HL-60 (cell line): ENCODE data around the gene KLHL42.

Experiments used
- GABPA ChIP-seq: IDR thresholded peaks from 2 replicates; pipeline ENCODE4 v1.6.1; 2012; ENCODE audit warnings: low read depth
- POLR2AphosphoS5 ChIP-seq: IDR thresholded peaks from 2 replicates; pipeline ENCODE4 v1.6.1; 2012; ENCODE audit warnings: low read depth
- SPI1 ChIP-seq: IDR thresholded peaks from 2 replicates; pipeline ENCODE4 v1.6.1; 2012; ENCODE audit warnings: low read depth, mild to moderate bottlenecking, borderline replicate concordance
- TF ChIP-seq, protein P1 (sequence below): IDR thresholded peaks from one replicate; pipeline ENCODE4 v1.5.1; 2011; ENCODE audit warnings: low read length, control low read depth, inconsistent platforms; ENCODE audit not compliant: insufficient read depth
- TF ChIP-seq, protein P2 (sequence below): IDR thresholded peaks from 2 replicates; pipeline ENCODE4 v1.6.1; 2012; ENCODE audit warnings: low read depth; ENCODE audit not compliant: insufficient replicate concordance

DNA sequence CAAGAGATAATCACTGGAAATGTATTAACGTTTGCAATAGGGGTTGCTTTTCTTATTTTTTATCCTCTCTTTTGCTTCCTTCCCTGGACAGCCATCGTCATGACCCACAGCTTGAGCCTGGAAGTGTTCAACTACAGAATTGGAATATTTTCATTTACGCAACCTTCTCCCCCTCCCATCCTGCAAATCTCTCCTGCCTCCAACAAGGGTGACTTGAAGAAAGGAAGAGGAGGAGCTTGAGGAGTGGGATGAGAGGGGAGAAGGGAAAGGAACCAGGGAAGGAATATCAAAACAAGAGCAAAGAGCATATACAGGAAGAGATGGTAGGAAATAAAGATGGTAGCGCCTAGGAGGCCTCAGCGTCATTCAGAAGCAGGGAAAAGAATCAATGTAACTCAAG lies 1.6 kb downstream of the KLHL42 start:
- TF ChIP-seq, protein P1, sequence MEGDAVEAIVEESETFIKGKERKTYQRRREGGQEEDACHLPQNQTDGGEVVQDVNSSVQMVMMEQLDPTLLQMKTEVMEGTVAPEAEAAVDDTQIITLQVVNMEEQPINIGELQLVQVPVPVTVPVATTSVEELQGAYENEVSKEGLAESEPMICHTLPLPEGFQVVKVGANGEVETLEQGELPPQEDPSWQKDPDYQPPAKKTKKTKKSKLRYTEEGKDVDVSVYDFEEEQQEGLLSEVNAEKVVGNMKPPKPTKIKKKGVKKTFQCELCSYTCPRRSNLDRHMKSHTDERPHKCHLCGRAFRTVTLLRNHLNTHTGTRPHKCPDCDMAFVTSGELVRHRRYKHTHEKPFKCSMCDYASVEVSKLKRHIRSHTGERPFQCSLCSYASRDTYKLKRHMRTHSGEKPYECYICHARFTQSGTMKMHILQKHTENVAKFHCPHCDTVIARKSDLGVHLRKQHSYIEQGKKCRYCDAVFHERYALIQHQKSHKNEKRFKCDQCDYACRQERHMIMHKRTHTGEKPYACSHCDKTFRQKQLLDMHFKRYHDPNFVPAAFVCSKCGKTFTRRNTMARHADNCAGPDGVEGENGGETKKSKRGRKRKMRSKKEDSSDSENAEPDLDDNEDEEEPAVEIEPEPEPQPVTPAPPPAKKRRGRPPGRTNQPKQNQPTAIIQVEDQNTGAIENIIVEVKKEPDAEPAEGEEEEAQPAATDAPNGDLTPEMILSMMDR: no peak
- TF ChIP-seq, protein P2, sequence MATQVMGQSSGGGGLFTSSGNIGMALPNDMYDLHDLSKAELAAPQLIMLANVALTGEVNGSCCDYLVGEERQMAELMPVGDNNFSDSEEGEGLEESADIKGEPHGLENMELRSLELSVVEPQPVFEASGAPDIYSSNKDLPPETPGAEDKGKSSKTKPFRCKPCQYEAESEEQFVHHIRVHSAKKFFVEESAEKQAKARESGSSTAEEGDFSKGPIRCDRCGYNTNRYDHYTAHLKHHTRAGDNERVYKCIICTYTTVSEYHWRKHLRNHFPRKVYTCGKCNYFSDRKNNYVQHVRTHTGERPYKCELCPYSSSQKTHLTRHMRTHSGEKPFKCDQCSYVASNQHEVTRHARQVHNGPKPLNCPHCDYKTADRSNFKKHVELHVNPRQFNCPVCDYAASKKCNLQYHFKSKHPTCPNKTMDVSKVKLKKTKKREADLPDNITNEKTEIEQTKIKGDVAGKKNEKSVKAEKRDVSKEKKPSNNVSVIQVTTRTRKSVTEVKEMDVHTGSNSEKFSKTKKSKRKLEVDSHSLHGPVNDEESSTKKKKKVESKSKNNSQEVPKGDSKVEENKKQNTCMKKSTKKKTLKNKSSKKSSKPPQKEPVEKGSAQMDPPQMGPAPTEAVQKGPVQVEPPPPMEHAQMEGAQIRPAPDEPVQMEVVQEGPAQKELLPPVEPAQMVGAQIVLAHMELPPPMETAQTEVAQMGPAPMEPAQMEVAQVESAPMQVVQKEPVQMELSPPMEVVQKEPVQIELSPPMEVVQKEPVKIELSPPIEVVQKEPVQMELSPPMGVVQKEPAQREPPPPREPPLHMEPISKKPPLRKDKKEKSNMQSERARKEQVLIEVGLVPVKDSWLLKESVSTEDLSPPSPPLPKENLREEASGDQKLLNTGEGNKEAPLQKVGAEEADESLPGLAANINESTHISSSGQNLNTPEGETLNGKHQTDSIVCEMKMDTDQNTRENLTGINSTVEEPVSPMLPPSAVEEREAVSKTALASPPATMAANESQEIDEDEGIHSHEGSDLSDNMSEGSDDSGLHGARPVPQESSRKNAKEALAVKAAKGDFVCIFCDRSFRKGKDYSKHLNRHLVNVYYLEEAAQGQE: no peak
- TF ChIP-seq SPI1: no peak
- no peak for TF ChIP-seq GABPA
- no peak for TF ChIP-seq POLR2AphosphoS5
